Measurements from ENCODE around the gene DNAL1. TPM values are rescaled to one million over a fixed set of nuclear protein-coding genes. Genes with fewer than 3 reads are reported as not detected.

Gene DNAL1
- total and polyA plus RNA-seq, 9 of the 15 experiments (the other 6 are each of a cell fraction or from before 2014, with no cell fraction given), result 1.6 to 11.7 (median 4.8) TPM

- peak; percentile 76 for TF ChIP-seq CXXC5 (CRISPR knock-in tag; IDR thresholded peaks at IDR 0.05)
- TF ChIP-seq HMG20B (CRISPR knock-in tag; IDR thresholded peaks at IDR 0.05), result no peak
- TF ChIP-seq PPARD (CRISPR knock-in tag; IDR thresholded peaks at IDR 0.05), result no peak
- TF ChIP-seq ZNF3 (CRISPR knock-in tag; IDR thresholded peaks at IDR 0.05), result no peak
- TF ChIP-seq, protein P1, sequence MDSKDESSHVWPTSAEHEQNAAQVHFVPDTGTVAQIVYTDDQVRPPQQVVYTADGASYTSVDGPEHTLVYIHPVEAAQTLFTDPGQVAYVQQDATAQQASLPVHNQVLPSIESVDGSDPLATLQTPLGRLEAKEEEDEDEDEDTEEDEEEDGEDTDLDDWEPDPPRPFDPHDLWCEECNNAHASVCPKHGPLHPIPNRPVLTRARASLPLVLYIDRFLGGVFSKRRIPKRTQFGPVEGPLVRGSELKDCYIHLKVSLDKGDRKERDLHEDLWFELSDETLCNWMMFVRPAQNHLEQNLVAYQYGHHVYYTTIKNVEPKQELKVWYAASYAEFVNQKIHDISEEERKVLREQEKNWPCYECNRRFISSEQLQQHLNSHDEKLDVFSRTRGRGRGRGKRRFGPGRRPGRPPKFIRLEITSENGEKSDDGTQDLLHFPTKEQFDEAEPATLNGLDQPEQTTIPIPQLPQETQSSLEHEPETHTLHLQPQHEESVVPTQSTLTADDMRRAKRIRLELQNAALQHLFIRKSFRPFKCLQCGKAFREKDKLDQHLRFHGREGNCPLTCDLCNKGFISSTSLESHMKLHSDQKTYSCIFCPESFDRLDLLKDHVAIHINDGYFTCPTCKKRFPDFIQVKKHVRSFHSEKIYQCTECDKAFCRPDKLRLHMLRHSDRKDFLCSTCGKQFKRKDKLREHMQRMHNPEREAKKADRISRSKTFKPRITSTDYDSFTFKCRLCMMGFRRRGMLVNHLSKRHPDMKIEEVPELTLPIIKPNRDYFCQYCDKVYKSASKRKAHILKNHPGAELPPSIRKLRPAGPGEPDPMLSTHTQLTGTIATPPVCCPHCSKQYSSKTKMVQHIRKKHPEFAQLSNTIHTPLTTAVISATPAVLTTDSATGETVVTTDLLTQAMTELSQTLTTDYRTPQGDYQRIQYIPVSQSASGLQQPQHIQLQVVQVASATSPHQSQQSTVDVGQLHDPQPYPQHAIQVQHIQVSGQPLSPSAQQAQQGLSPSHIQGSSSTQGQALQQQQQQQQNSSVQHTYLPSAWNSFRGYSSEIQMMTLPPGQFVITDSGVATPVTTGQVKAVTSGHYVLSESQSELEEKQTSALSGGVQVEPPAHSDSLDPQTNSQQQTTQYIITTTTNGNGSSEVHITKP (IDR thresholded peaks at IDR 0.05; ENCODE audit: partially characterized antibody), result peak; percentile 98
- peak; percentile 97 for TF ChIP-seq ATF7 (IDR thresholded peaks at IDR 0.05)
- TF ChIP-seq HLTF (IDR thresholded peaks at IDR 0.05), result no peak
- no peak for TF ChIP-seq NCOA1 (IDR thresholded peaks at IDR 0.05; ENCODE audit: low read depth)
- TF ChIP-seq HDAC1 (IDR thresholded peaks at IDR 0.05), result 0 out of 4 replicates have a peak, but pooled peaks of 1 of the 2 experiments have one; percentile 9
- no peak for TF ChIP-seq ZSCAN32 (CRISPR knock-in tag; IDR thresholded peaks at IDR 0.05)
- no peak for TF ChIP-seq MEF2A (IDR thresholded peaks at IDR 0.05; ENCODE audit: control insufficient read depth, low read depth, low read length)
- TF ChIP-seq, protein P2, sequence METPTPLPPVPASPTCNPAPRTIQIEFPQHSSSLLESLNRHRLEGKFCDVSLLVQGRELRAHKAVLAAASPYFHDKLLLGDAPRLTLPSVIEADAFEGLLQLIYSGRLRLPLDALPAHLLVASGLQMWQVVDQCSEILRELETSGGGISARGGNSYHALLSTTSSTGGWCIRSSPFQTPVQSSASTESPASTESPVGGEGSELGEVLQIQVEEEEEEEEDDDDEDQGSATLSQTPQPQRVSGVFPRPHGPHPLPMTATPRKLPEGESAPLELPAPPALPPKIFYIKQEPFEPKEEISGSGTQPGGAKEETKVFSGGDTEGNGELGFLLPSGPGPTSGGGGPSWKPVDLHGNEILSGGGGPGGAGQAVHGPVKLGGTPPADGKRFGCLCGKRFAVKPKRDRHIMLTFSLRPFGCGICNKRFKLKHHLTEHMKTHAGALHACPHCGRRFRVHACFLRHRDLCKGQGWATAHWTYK (CRISPR knock-in tag; IDR thresholded peaks at IDR 0.05), result no peak
- TF ChIP-seq RBM22 (IDR thresholded peaks at IDR 0.05; ENCODE audit: low read depth, low read length, poor library complexity, severe bottlenecking), result peak; percentile 83
- no peak; the same call in 1 of the 2 replicates for TF ChIP-seq CHD2 (IDR thresholded peaks at IDR 0.05; ENCODE audit: low read depth, low read length)
- TF ChIP-seq ZNF165 (CRISPR knock-in tag; IDR thresholded peaks at IDR 0.05; ENCODE audit: borderline replicate concordance), result no peak
- TF ChIP-seq BMI1 (IDR thresholded peaks at IDR 0.05; ENCODE audit: low read length), result 0 out of 2 replicates have a peak, but pooled peaks have one; percentile 59
- no peak for TF ChIP-seq ELF4 (CRISPR knock-in tag; IDR thresholded peaks at IDR 0.05)
- no peak for TF ChIP-seq CBFB (CRISPR knock-in tag; IDR thresholded peaks at IDR 0.05)
- TF ChIP-seq TCF3 (CRISPR knock-in tag; IDR thresholded peaks at IDR 0.05), result no peak
- TF ChIP-seq, protein P3, sequence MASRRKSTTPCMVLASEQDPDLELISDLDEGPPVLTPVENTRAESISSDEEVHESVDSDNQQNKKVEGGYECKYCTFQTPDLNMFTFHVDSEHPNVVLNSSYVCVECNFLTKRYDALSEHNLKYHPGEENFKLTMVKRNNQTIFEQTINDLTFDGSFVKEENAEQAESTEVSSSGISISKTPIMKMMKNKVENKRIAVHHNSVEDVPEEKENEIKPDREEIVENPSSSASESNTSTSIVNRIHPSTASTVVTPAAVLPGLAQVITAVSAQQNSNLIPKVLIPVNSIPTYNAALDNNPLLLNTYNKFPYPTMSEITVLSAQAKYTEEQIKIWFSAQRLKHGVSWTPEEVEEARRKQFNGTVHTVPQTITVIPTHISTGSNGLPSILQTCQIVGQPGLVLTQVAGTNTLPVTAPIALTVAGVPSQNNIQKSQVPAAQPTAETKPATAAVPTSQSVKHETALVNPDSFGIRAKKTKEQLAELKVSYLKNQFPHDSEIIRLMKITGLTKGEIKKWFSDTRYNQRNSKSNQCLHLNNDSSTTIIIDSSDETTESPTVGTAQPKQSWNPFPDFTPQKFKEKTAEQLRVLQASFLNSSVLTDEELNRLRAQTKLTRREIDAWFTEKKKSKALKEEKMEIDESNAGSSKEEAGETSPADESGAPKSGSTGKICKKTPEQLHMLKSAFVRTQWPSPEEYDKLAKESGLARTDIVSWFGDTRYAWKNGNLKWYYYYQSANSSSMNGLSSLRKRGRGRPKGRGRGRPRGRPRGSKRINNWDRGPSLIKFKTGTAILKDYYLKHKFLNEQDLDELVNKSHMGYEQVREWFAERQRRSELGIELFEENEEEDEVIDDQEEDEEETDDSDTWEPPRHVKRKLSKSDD (conservative IDR thresholded peaks at IDR 0.05; ENCODE audit: low read length), result no peak
- TF ChIP-seq RFX1 (IDR thresholded peaks at IDR 0.05), result peak; percentile 91
- TF ChIP-seq PHF8 (IDR thresholded peaks at IDR 0.05; ENCODE audit: borderline replicate concordance, low read length), result peak; percentile 61; the same call in 1 of the 2 replicates
- TF ChIP-seq XRCC3 (IDR thresholded peaks at IDR 0.05), result no peak
These were observed 69.2 kb downstream of the DNAL1 start, which contains the start of gene PNMA1 (continued) for GRCh38 chr14:73713803-73714655.

Measured in K562 (cell line).